Tibial nerve (tissue), 3 donors: ENCODE data around the gene USP20.

ENCODE experiments used
- CTCF ChIP-seq, 5 experiments: fragments of 200-600 bp in 3 of 5; fragments of 450-650 bp in 2 of 5; sonication (generic) in 3 of 5; IDR thresholded peaks; one replicate each; pipeline ENCODE4 v1.5.1; 2016 to 2019; ENCODE audit warnings: antibody characterized with exemption in 5 of 5, mild to moderate bottlenecking in 3 of 5, moderate library complexity in 2 of 5
- POLR2A ChIP-seq, 2 donors: fragments of 450-650 bp; IDR thresholded peaks; one replicate each; pipeline ENCODE4 v1.6.1; 2017; ENCODE audit warnings: antibody characterized with exemption in 2 of 2, mild to moderate bottlenecking in 2 of 2, moderate library complexity in 2 of 2

- TF ChIP-seq POLR2A (IDR thresholded peaks at IDR 0.05) (no peak), CTCF (IDR thresholded peaks at IDR 0.05) (no peak)
Observed at GRCh38 chr9:129907201-129907600, 71.9 kb downstream of the USP20 start.
